Cerebellar cortex (tissue), 1 donor: Measurements from ENCODE around the gene DEUP1.
"Not testable (repeated sequence)": the region's sequence is repeated elsewhere in the genome, so short reads cannot be mapped to it uniquely, and the experiment has no call there.

ENCODE experiments used
- DNase-seq: peaks from one replicate; pipeline ENCODE4 v3.0.0-alpha.2; 2015; ENCODE audit warnings: low spot score

DEUP1 gene

GRCh38 chr11:93330446-93330984 lies at the start of gene DEUP1:
Gene DEUP1 (plus strand): TSS chr11:93330742. CDS start chr11:93332260, 1,518 bp downstream.
- DNase-seq, result no peak

- DNase-seq, result no peak
Observed at GRCh38 chr11:93285430-93285829, 45.1 kb upstream of the DEUP1 start.

- DNase-seq, result no peak
Observed at GRCh38 chr11:93287434-93287833, 43.1 kb upstream of the DEUP1 start.

GRCh38 chr11:93288079-93288478 lies 42.5 kb upstream of the DEUP1 start:
- no peak for DNase-seq

- DNase-seq, result no peak
Observed at GRCh38 chr11:93288767-93289166, 41.8 kb upstream of the DEUP1 start.

GRCh38 chr11:93289782-93290463 lies 40.6 kb upstream of the DEUP1 start:
- no peak for DNase-seq

GRCh38 chr11:93291110-93291509 lies 39.4 kb upstream of the DEUP1 start:
- DNase-seq, result no peak

GRCh38 chr11:93291898-93292297 lies 38.6 kb upstream of the DEUP1 start:
- no peak for DNase-seq

GRCh38 chr11:93295921-93296575 lies 34.5 kb upstream of the DEUP1 start:
- DNase-seq, result no peak

- DNase-seq, result no peak
Observed at GRCh38 chr11:93303689-93304088, 26.9 kb upstream of the DEUP1 start.

GRCh38 chr11:93314399-93314798 lies 16.1 kb upstream of the DEUP1 start:
- DNase-seq, result not testable (repeated sequence)

- no peak for DNase-seq
Observed at GRCh38 chr11:93319224-93319839, 11.2 kb upstream of the DEUP1 start.

GRCh38 chr11:93320230-93320629 lies 10.3 kb upstream of the DEUP1 start:
- DNase-seq, result no peak

GRCh38 chr11:93322207-93322606 lies 8.3 kb upstream of the DEUP1 start:
- DNase-seq, result no peak

GRCh38 chr11:93323747-93324146 lies 6.8 kb upstream of the DEUP1 start:
- DNase-seq, result no peak

GRCh38 chr11:93324500-93324899 lies 6.0 kb upstream of the DEUP1 start:
- DNase-seq, result no peak

GRCh38 chr11:93326681-93327080 lies 3.9 kb upstream of the DEUP1 start:
- no peak for DNase-seq

GRCh38 chr11:93329936-93330445 lies 551 bp upstream of the DEUP1 start:
- no peak for DNase-seq

GRCh38 chr11:93340223-93340622 lies 9.7 kb downstream of the DEUP1 start:
- DNase-seq, result no peak

- no peak for DNase-seq
Observed at GRCh38 chr11:93344855-93345333, 14.4 kb downstream of the DEUP1 start.

- no peak for DNase-seq
Observed at GRCh38 chr11:93348930-93349329, 18.4 kb downstream of the DEUP1 start.

GRCh38 chr11:93350835-93351234 lies 20.3 kb downstream of the DEUP1 start:
- no peak for DNase-seq

- no peak for DNase-seq
Observed at GRCh38 chr11:93359396-93359795, 28.9 kb downstream of the DEUP1 start.
